NT2/D1 (cell line): ENCODE data around the gene B3GNT5.

Experiments
- DNase-seq: peaks from one replicate; pipeline ENCODE4 v3.0.0-alpha.2; 2011; ENCODE audit warnings: low read depth, low spot score
- H3K27me3 ChIP-seq: 2 replicates; pipeline ENCODE4 v1.6.0; 2011; ENCODE audit warnings: mild to moderate bottlenecking; ENCODE audit not compliant: insufficient read length, insufficient read depth
- H3K36me3 ChIP-seq: 2 replicates; pipeline ENCODE4 v1.6.1; 2011; ENCODE audit warnings: mild to moderate bottlenecking, low read length, mixed read lengths; ENCODE audit not compliant: insufficient read depth, insufficient read length
- H3K4me1 ChIP-seq: 2 replicates; pipeline ENCODE4 v1.5.1; 2011; ENCODE audit not compliant: insufficient read depth, insufficient read length
- H3K4me3 ChIP-seq: 2 replicates; pipeline ENCODE4 v1.5.1; 2011; ENCODE audit warnings: low read depth; ENCODE audit not compliant: insufficient read length
- H3K9ac ChIP-seq: 2 replicates; pipeline ENCODE4 v1.6.0; 2011; ENCODE audit warnings: low read depth; ENCODE audit not compliant: insufficient read length
- H3K9me3 ChIP-seq: 2 replicates; pipeline ENCODE4 v1.5.1; 2011; ENCODE audit warnings: mild to moderate bottlenecking, low read length; ENCODE audit not compliant: insufficient read depth
- SUZ12 ChIP-seq: IDR thresholded peaks from 2 replicates; pipeline ENCODE4 v1.6.1; 2011; ENCODE audit not compliant: insufficient read length, insufficient read depth; ENCODE audit errors: extremely low read depth
- YY1 ChIP-seq: IDR thresholded peaks from 2 replicates; pipeline ENCODE4 v1.6.1; 2011; ENCODE audit not compliant: insufficient read length, insufficient read depth
- ZNF274 ChIP-seq: IDR thresholded peaks from 2 replicates; pipeline ENCODE4 v1.6.1; 2011; ENCODE audit warnings: mild to moderate bottlenecking, low read depth, low read length

B3GNT5 gene

DNA sequence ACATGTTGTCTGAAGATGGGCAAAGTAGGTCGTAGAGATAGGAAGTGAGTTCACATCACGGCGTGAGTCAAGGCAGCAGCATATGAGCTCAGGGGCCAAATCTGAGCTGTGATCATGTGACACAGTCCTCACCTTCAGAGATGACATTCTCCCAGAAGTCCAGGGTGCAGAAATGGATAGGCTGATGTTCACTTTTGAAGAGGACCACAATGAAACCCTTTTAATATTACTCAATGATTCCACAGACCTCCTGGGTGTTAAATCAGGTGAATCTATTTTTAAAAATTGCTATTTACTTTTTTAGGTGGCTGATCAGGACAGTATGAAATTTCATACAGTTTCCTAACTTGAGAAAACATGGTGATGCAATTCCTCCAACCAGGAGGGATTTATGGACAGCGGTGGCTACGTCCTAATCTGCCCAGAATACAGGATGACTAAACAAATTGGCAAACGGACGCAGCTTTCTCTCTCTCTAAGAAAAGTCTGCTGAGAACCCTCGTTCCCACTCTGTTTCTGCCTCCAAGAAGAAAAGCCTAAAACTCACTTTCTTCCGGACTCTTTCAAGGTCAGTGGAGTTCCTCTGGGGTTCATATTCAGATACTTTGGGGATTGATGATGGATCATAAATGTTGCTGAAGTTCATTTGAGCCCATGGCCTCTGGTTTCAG, 34.4 kb downstream of the B3GNT5 start:
- Histone ChIP-seq H3K4me1 (no peaks in the 10 kb centered on the region), H3K9ac (no peak overlapping the region)
- no peak for TF ChIP-seq SUZ12
- no peak for TF ChIP-seq YY1
- TF ChIP-seq ZNF274: no peak

DNA sequence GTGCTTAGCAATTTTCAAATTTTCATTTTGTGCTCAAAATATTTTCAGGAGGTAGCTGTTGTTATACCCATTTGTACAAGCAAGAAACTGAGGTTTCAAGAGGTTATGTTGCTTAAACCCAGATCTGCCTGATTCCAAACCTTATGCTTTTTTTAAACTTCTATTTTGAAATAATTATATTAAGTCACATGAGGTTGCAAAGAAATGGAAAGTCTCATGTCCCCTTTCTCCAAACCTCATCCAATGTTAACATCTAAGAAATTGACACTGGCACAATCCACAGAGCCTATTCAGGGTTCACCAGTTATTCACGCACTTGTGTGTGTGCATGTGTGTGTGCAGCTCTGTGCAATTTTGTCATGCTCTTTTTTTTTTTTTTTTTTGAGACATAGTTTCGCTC, 35.1 kb downstream of the B3GNT5 start:
- Histone ChIP-seq H3K4me3 (no peak overlapping the region), H3K9me3 (no peaks in the 10 kb centered on the region), H3K9ac (no peak overlapping the region), H3K4me1 (no peaks in the 10 kb centered on the region), H3K36me3 (no peaks in the 10 kb centered on the region), H3K27me3 (no peaks in the 10 kb centered on the region)
- no peak for TF ChIP-seq ZNF274
- TF ChIP-seq SUZ12: no peak
- no peak for TF ChIP-seq YY1
- no peak for DNase-seq

More for the DNA sequence above, 34.4 kb downstream of the B3GNT5 start:
- no peak for DNase-seq
- H3K27me3 ChIP-seq: no peaks in the 10 kb centered on the region
- H3K36me3 ChIP-seq: no peaks in the 10 kb centered on the region
- H3K9me3 ChIP-seq: no peaks in the 10 kb centered on the region
- H3K4me3 ChIP-seq: no peak overlapping the region

DNA sequence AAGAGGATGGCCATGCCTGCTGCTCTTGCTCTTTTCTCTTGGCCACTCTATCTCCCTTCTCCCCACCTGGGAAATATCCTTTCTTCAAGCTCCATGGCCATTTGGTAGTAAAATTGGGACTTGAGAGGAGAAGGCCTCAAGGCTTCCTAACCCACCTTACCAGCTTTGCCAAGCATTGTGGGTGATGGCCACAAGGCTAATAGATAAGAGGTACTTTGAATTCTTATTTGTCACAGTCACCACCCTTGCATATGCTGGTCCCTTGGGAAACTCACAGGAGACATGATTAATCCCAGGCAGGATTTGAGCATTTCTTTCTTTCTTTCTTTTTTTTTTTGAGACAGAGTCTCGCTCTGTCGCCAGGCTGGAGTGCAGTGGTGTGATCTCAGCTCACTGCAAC, 37.2 kb downstream of the B3GNT5 start:
- H3K9me3 ChIP-seq: no peaks in the 10 kb centered on the region
- H3K4me3 ChIP-seq: no peak overlapping the region
- no peaks in the 10 kb centered on the region for H3K36me3 ChIP-seq
- no peak overlapping the region for H3K9ac ChIP-seq
- no peaks in the 10 kb centered on the region for H3K27me3 ChIP-seq
- no peak for TF ChIP-seq SUZ12
- DNase-seq: no peak
- H3K4me1 ChIP-seq: no peaks in the 10 kb centered on the region

DNA sequence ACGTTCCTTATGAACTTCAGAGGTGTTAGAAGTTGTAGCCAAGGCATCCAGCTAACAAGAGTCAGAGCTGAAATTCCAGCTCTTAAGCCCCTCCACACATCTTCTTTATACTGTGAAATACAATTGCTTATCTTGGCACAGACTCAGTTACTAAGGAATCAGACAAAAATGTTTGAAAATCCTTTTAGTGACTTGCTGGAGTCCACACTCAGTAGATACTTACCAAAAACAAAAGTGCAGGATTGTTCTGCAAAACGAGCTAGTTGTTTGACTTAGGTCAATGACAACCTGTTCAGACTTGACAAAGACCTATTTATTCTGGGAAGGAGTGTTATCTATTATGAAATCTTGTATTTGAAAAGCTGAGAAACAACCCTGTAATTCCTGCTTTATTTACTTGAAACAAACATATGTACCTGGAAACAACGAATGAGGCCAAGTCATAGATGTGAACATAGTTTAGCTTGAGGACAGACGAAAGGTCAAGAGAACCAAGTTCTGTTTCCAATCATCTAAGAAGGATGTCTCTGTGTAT, 38.5 kb downstream of the B3GNT5 start:
- Histone ChIP-seq H3K9me3 (no peaks in the 10 kb centered on the region), H3K4me1 (no peaks in the 10 kb centered on the region), H3K27me3 (no peaks in the 10 kb centered on the region), H3K36me3 (no peaks in the 10 kb centered on the region), H3K9ac (no peak overlapping the region), H3K4me3 (no peak overlapping the region)
- TF ChIP-seq ZNF274 (no peak), YY1 (no peak), SUZ12 (no peak)
- DNase-seq: no peak

DNA sequence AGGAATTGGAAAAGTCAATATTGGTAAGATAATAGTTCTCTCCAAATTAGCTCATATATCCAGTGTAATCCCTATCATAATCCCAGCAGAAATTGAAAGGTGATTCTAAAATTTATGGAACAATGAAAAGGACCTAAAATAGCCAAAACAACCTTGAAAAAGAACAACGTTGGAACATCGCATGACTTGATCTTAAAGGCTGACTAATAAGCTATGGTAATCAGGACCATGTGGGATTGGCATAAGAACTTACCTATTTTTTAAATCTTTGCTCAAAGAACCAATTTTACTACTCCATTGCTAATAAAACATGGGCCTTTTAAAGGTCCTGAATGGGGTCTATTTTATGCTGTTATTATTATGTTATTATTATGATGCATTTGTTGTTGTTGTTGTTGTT, 40.9 kb downstream of the B3GNT5 start:
- no peak for TF ChIP-seq YY1
- TF ChIP-seq SUZ12: no peak
- TF ChIP-seq ZNF274: no peak
- no peak for DNase-seq
- H3K9ac ChIP-seq: no peak overlapping the region

DNA sequence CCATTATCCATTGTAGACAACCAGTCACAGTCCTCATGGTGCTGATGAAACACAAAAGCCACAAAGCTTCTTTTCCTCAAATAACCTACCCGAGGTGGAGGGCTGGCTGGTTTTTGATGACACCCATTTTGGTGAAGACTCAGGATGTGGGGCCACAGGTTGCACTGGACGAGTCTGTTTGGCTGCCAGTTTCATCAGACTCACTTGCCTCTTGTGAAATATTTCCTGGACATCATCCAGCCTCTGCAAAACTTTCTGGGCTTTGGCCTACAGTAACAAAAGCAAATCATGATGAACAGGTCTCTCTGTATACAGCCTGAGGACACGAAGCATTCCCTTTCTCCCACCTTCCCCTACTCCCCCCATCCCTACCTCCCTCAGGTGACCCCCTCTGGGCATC, 42.2 kb downstream of the B3GNT5 start:
- Histone ChIP-seq H3K4me1 (peaks cover 4% of the 10 kb centered on the region), H3K27me3 (no peaks in the 10 kb centered on the region), H3K9me3 (no peaks in the 10 kb centered on the region), H3K36me3 (no peaks in the 10 kb centered on the region), H3K9ac (no peak overlapping the region), H3K4me3 (no peak overlapping the region)
- TF ChIP-seq SUZ12 (no peak), ZNF274 (no peak), YY1 (no peak)
- no peak for DNase-seq

More for the DNA sequence above, 40.9 kb downstream of the B3GNT5 start:
- H3K9me3 ChIP-seq: no peaks in the 10 kb centered on the region
- no peak overlapping the region for H3K4me3 ChIP-seq
- peaks cover 4% of the 10 kb centered on the region for H3K4me1 ChIP-seq
- no peaks in the 10 kb centered on the region for H3K36me3 ChIP-seq
- no peaks in the 10 kb centered on the region for H3K27me3 ChIP-seq

DNA sequence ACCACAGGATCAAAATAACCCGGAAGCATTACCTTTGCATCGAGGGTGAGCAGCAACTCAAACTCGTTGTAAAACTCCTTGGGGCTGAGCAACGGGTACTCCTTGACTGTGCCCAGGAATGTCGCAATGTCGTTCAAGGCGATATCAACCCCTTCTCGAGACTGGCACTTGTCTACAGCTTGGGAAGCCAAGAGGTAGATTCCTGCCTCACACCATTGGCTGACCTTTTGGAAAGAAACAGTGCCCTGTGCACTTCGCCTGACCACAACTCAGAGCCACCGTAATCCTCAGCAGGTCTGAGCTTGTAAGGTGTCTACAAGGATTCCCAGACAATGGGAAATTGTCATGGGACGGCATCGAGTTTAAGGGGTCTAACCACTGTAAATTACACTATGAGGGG, 43.9 kb downstream of the B3GNT5 start:
- no peak for DNase-seq
- Histone ChIP-seq H3K36me3 (no peaks in the 10 kb centered on the region), H3K9ac (no peak overlapping the region), H3K27me3 (no peaks in the 10 kb centered on the region), H3K4me3 (no peak overlapping the region), H3K4me1 (peaks cover 4% of the 10 kb centered on the region), H3K9me3 (no peaks in the 10 kb centered on the region)
- no peak for TF ChIP-seq ZNF274
- no peak for TF ChIP-seq YY1
- no peak for TF ChIP-seq SUZ12

DNA sequence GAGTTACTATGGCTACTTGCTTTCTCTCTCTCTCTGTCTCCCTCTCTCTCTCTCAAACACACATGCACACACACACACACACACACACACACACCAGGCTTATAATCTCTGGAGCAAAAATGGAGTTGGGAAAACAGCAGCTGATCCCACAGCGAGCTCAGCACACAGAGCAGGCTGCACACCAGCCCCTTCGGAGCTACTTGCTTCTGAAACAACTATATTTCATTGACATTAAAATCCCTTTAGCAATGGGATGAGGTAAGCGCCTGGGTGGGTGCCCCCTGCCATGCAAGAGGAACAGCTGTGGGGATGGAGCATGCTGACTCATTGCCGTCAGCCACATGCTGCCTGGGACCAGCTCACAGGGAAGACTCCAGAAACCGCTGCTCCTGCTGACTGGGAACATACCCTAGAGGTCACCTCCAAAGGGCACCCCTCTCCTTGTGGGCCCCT, 45.7 kb downstream of the B3GNT5 start:
- Histone ChIP-seq H3K9me3 (no peaks in the 10 kb centered on the region), H3K4me3 (no peak overlapping the region), H3K27me3 (no peaks in the 10 kb centered on the region), H3K4me1 (peaks cover 4% of the 10 kb centered on the region), H3K9ac (no peak overlapping the region), H3K36me3 (no peaks in the 10 kb centered on the region)
- TF ChIP-seq SUZ12: no peak
- TF ChIP-seq ZNF274: no peak
- no peak for TF ChIP-seq YY1
- DNase-seq: no peak
